ENCODE data around the gene ARHGAP29.

Gene ARHGAP29

DNA sequence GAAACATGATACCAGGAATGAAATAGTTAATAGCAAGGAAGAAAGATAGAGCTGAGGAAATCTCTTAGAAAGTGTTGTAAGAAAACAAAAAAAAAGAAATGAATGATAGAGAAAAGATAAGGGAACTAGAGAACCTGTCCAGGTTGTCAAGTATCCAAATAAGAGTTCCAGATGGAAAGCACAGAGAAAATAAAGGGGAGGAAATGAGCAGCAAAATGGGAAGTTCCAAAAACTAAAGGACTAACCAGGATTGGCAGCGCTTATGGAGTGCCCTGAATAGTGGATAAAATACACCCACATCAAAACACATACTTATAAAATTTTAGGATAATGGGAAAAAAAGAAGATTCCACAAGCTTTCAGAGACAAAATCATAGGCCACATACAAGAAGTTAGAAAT, 55.2 kb downstream of the ARHGAP29 start:
- Histone ChIP-seq H3K4me1 (ENCODE audit: low read depth, poor library complexity, severe bottlenecking) (no peaks in the 10 kb centered on the region), H3K79me2 (ENCODE audit: insufficient read depth, low read depth) (no peaks in the 10 kb centered on the region), H3K4me2 (no peak overlapping the region), H2AFZ (ENCODE audit: low read depth) (no peak overlapping the region), H3K9ac (no peak overlapping the region), H3K27ac (no peak overlapping the region), H3K36me3 (ENCODE audit: insufficient read depth) (no peaks in the 10 kb centered on the region), H3K27me3 (ENCODE audit: insufficient read depth, low read depth) (no peaks in the 10 kb centered on the region), H3K4me3 (IDR thresholded peaks at IDR 0.05; ENCODE audit: insufficient read depth, low read depth, low read length) (no peak overlapping the region), H4K20me1 (ENCODE audit: insufficient read depth) (no peaks in the 10 kb centered on the region)
- TF ChIP-seq, protein P1, sequence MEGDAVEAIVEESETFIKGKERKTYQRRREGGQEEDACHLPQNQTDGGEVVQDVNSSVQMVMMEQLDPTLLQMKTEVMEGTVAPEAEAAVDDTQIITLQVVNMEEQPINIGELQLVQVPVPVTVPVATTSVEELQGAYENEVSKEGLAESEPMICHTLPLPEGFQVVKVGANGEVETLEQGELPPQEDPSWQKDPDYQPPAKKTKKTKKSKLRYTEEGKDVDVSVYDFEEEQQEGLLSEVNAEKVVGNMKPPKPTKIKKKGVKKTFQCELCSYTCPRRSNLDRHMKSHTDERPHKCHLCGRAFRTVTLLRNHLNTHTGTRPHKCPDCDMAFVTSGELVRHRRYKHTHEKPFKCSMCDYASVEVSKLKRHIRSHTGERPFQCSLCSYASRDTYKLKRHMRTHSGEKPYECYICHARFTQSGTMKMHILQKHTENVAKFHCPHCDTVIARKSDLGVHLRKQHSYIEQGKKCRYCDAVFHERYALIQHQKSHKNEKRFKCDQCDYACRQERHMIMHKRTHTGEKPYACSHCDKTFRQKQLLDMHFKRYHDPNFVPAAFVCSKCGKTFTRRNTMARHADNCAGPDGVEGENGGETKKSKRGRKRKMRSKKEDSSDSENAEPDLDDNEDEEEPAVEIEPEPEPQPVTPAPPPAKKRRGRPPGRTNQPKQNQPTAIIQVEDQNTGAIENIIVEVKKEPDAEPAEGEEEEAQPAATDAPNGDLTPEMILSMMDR (conservative IDR thresholded peaks at IDR 0.05; ENCODE audit: low read depth, low read length) = no peak

GRCh38 chr1:94180650-94181049, 56.7 kb downstream of the ARHGAP29 start:
- H3K27ac ChIP-seq = no peak overlapping the region
- no peaks in the 10 kb centered on the region for H3K79me2 ChIP-seq (ENCODE audit: insufficient read depth, low read depth)
- H2AFZ ChIP-seq (ENCODE audit: low read depth) = no peak overlapping the region

GRCh38 chr1:94178901-94179300, 58.5 kb downstream of the ARHGAP29 start:
- Histone ChIP-seq H3K79me2 (ENCODE audit: insufficient read depth, low read depth) (no peaks in the 10 kb centered on the region), H3K27ac (no peak overlapping the region), H3K27me3 (ENCODE audit: insufficient read depth, low read depth) (no peaks in the 10 kb centered on the region), H3K9ac (no peak overlapping the region), H2AFZ (ENCODE audit: low read depth) (no peak overlapping the region), H3K4me2 (no peak overlapping the region), H4K20me1 (ENCODE audit: insufficient read depth) (no peaks in the 10 kb centered on the region), H3K4me1 (ENCODE audit: low read depth, poor library complexity, severe bottlenecking) (peaks cover 9% of the 10 kb centered on the region), H3K36me3 (ENCODE audit: insufficient read depth) (no peaks in the 10 kb centered on the region), H3K4me3 (IDR thresholded peaks at IDR 0.05; ENCODE audit: insufficient read depth, low read depth, low read length) (no peak overlapping the region)
- TF ChIP-seq, protein P1 (conservative IDR thresholded peaks at IDR 0.05; ENCODE audit: low read depth, low read length) = no peak

More at GRCh38 chr1:94180650-94181049, 56.7 kb downstream of the ARHGAP29 start:
- no peak overlapping the region for H3K4me2 ChIP-seq
- H4K20me1 ChIP-seq (ENCODE audit: insufficient read depth) = no peaks in the 10 kb centered on the region
- no peak overlapping the region for H3K4me3 ChIP-seq (IDR thresholded peaks at IDR 0.05; ENCODE audit: insufficient read depth, low read depth, low read length)
- TF ChIP-seq, protein P1 (conservative IDR thresholded peaks at IDR 0.05; ENCODE audit: low read depth, low read length) = no peak
- no peaks in the 10 kb centered on the region for H3K27me3 ChIP-seq (ENCODE audit: insufficient read depth, low read depth)
- H3K4me1 ChIP-seq (ENCODE audit: low read depth, poor library complexity, severe bottlenecking) = no peaks in the 10 kb centered on the region
- no peaks in the 10 kb centered on the region for H3K36me3 ChIP-seq (ENCODE audit: insufficient read depth)
- no peak overlapping the region for H3K9ac ChIP-seq

DNA sequence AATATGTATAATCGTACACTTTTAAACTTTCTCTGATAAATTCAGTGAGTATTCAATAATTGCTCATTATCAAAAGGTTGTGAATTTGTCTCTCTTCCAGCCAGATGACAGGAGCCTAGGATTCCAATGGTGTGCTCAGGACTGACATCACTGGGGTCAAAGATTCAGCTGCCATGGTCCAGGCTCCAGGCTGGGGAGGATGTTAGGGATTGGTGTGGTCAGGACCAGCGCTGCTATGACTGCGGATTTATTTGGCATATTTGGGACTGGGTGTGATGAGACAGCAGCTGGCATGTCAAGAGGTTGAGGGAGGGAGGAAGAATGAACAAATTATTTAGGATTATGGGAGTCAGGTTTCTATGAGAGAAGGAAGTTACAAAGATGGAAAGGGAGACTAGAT, 68.3 kb downstream of the ARHGAP29 start:
- Histone ChIP-seq H4K20me1 (ENCODE audit: insufficient read depth) (no peaks in the 10 kb centered on the region), H3K27ac (no peak overlapping the region), H2AFZ (ENCODE audit: low read depth) (no peak overlapping the region), H3K9ac (no peak overlapping the region), H3K4me3 (IDR thresholded peaks at IDR 0.05; ENCODE audit: insufficient read depth, low read depth, low read length) (no peak overlapping the region), H3K79me2 (ENCODE audit: insufficient read depth, low read depth) (no peaks in the 10 kb centered on the region), H3K36me3 (ENCODE audit: insufficient read depth) (no peaks in the 10 kb centered on the region), H3K4me1 (ENCODE audit: low read depth, poor library complexity, severe bottlenecking) (peaks cover 1% of the 10 kb centered on the region), H3K4me2 (no peak overlapping the region), H3K27me3 (ENCODE audit: insufficient read depth, low read depth) (no peaks in the 10 kb centered on the region)
- TF ChIP-seq, protein P1 (conservative IDR thresholded peaks at IDR 0.05; ENCODE audit: low read depth, low read length) = no peak
